K562 (cell line): ENCODE data around the gene MAZ. TPM values are rescaled to one million over a fixed set of nuclear protein-coding genes. Genes with fewer than 3 reads are reported as not detected.
A peak's percentile ranks its signal among the peaks of the same experiment; 100 is the strongest.

Experiments used
- ARID2 ChIP-seq: fragments of 450-650 bp; IDR thresholded peaks from 2 replicates; pipeline ENCODE4 v1.6.1; 2017; ENCODE audit warnings: antibody characterized with exemption, mild to moderate bottlenecking
- BACH1 ChIP-seq: fragments of 200-800 bp; sonication (Bioruptor generic); IDR thresholded peaks from 2 replicates; pipeline ENCODE4 v1.6.1; 2016; ENCODE audit warnings: missing genetic modification characterization, missing compliant biosample characterization
- BRCA1 ChIP-seq, 2 experiments: fragments of 450-650 bp in 1 of 2; sonication (generic) in 1 of 2; formaldehyde crosslinking in 1 of 2; IDR thresholded peaks; 2 replicates each; pipeline versions ENCODE4 v1.5.0 to v1.6.1; 2017 to 2020; ENCODE audit warnings: mild to moderate bottlenecking in 1 of 2, missing genetic modification reagents in 1 of 2
- CHD4 ChIP-seq: fragments of 200-600 bp; sonication (generic); IDR thresholded peaks from 3 replicates; pipeline ENCODE4 v1.6.1; 2012; ENCODE audit warnings: low read depth, mild to moderate bottlenecking, mixed read lengths, low read length, inconsistent platforms; ENCODE audit not compliant: insufficient read depth, insufficient replicate concordance, poor library complexity, severe bottlenecking
- CREB1 ChIP-seq, 2 experiments: sonication (generic) in 1 of 2; formaldehyde crosslinking in 1 of 2; IDR thresholded peaks; 2 replicates each; pipeline versions ENCODE4 v1.6.1 to v1.8.0; 2012 to 2022; ENCODE audit warnings: inconsistent platforms in 1 of 2, mild to moderate bottlenecking in 1 of 2, missing genetic modification reagents in 1 of 2, moderate library complexity in 1 of 2
- DIDO1 ChIP-seq: fragments of 450-650 bp; IDR thresholded peaks from 2 replicates; pipeline ENCODE4 v1.6.1; 2016; ENCODE audit warnings: low read depth, missing biosample characterization, missing genetic modification characterization
- ELF2 ChIP-seq: fragments of 250-450 bp; sonication (Bioruptor Pico); IDR thresholded peaks from 2 replicates; pipeline ENCODE4 v1.5.0; 2021; ENCODE audit warnings: mild to moderate bottlenecking
- FUS ChIP-seq: fragments of 200-400 bp; formaldehyde crosslinking; optimal IDR thresholded peaks from 2 replicates; pipeline ENCODE3; 2017; ENCODE audit warnings: low read depth, low read length
- GABPB1 ChIP-seq: sonication (generic); formaldehyde crosslinking; IDR thresholded peaks from 2 replicates; pipeline ENCODE4 v1.8.0; 2022; ENCODE audit warnings: mild to moderate bottlenecking, missing genetic modification reagents
- KHSRP ChIP-seq: fragments of 450-650 bp; IDR thresholded peaks from 2 replicates; pipeline ENCODE4 v1.6.1; 2017
- NCOA4 ChIP-seq: fragments of 450-650 bp; IDR thresholded peaks from 2 replicates; pipeline ENCODE4 v1.6.1; 2018; ENCODE audit warnings: mild to moderate bottlenecking; ENCODE audit not compliant: partially characterized antibody
- PHTF2 ChIP-seq: fragments of 250-450 bp; sonication (Bioruptor Pico); IDR thresholded peaks from 2 replicates; pipeline ENCODE4 v1.5.0; 2021; ENCODE audit warnings: mild to moderate bottlenecking
- SAFB ChIP-seq: fragments of 200-400 bp; formaldehyde crosslinking; IDR thresholded peaks from 2 replicates; pipeline ENCODE4 v1.6.1; 2017; ENCODE audit warnings: low read depth, low read length, borderline replicate concordance
- SETDB1 ChIP-seq: IDR thresholded peaks from one replicate; pipeline ENCODE4 v1.6.1; 2012; ENCODE audit warnings: low read length, control low read depth, inconsistent platforms
- SLC30A9 ChIP-seq: fragments of 250-450 bp; sonication (Bioruptor Pico); IDR thresholded peaks from 2 replicates; pipeline ENCODE4 v1.8.0; 2022; ENCODE audit warnings: mild to moderate bottlenecking, moderate library complexity
- SMARCA4 ChIP-seq: fragments of 450-650 bp; IDR thresholded peaks from 2 replicates; pipeline ENCODE4 v1.6.1; 2016
- TEAD4 ChIP-seq, 2 experiments: sonication (generic) in 1 of 2; formaldehyde crosslinking in 1 of 2; IDR thresholded peaks; 2 replicates each; pipeline versions ENCODE4 v1.6.1 to v1.8.0; 2012 to 2022; ENCODE audit warnings: borderline replicate concordance in 1 of 2, inconsistent platforms in 1 of 2, low read length in 1 of 2, mild to moderate bottlenecking in 1 of 2, missing genetic modification reagents in 1 of 2
- ZBTB1 ChIP-seq: sonication (generic); formaldehyde crosslinking; IDR thresholded peaks from 2 replicates; pipeline ENCODE4 v1.8.1; 2023; ENCODE audit warnings: missing genetic modification reagents, low read depth, mild to moderate bottlenecking, borderline replicate concordance
- ZNF133 ChIP-seq: fragments of 250-450 bp; sonication (Bioruptor Pico); IDR thresholded peaks from 2 replicates; pipeline ENCODE4 v1.4.0; 2020; ENCODE audit warnings: mild to moderate bottlenecking
- ZNF24 ChIP-seq: fragments of 450-650 bp; IDR thresholded peaks from 2 replicates; pipeline ENCODE4 v1.6.1; 2016
- ZNF324 ChIP-seq: fragments of 250-450 bp; sonication (Bioruptor Pico); IDR thresholded peaks from 2 replicates; pipeline ENCODE4 v1.4.0; 2020; ENCODE audit warnings: mild to moderate bottlenecking
- ZNF41 ChIP-seq: fragments of 250-450 bp; sonication (Bioruptor Pico); conservative IDR thresholded peaks from 2 replicates; pipeline ENCODE4 v1.4.0; 2020; ENCODE audit warnings: mild to moderate bottlenecking
- polyA plus RNA-seq, 8 experiments: library from polyadenylated mRNA; depleted of rRNA in 4 of 8; stranded (reverse) in 5 of 8; unstranded in 3 of 8; fragments of >200 nt; fragmentation: Nextera tagmentation in 2 of 8; fragmentation: Illumina TruSeq in 1 of 8; extraction: Ambion mirVana in 2 of 8; extraction: Trizol in 1 of 8; gene quantifications; 2 replicates each; pipeline versions ENCODE4 v1.2.1 to v1.2.3, GENCODE V29; 2011 to 2014; ENCODE audit warnings: inconsistent platforms in 1 of 8, missing spikeins in 1 of 8
- total RNA-seq, 7 experiments: library from RNA; depleted of rRNA in 6 of 7; stranded (reverse); fragments of >200 nt in 6 of 7; fragmentation: Illumina TruSeq in 2 of 7; extraction: Trizol in 2 of 7; gene quantifications; 2 replicates each; pipeline versions ENCODE4 v1.2.1 to v1.2.3, GENCODE V29; 2011 to 2021; ENCODE audit warnings: low replicate concordance in 1 of 7
- TF ChIP-seq, protein P1 (sequence below): fragments of 150-350 bp; conservative IDR thresholded peaks from 2 replicates; pipeline ENCODE4 v1.6.1; 2014; ENCODE audit warnings: low read length
- TF ChIP-seq, protein P2 (sequence below), 2 experiments: fragments of 450-650 bp in 1 of 2; sonication (generic) in 1 of 2; formaldehyde crosslinking in 1 of 2; IDR thresholded peaks in 1 of 2; conservative IDR thresholded peaks in 1 of 2; 2 replicates each; pipeline versions ENCODE4 v1.6.1 to v1.8.1; 2016 to 2023; ENCODE audit warnings: mild to moderate bottlenecking in 2 of 2, moderate library complexity in 2 of 2, inconsistent platforms in 1 of 2, missing genetic modification reagents in 1 of 2

MAZ gene
- total and polyA plus RNA-seq, 9 of the 15 experiments (the other 6 are each of a cell fraction or from before 2014, with no cell fraction given) = 45.4 to 532 (median 250) TPM

GRCh38 chr16:29815793-29816693 is 9.7 kb downstream of the MAZ start, which contains the start of gene PAGR1 (continued):
- no peak for TF ChIP-seq BRCA1 (IDR thresholded peaks at IDR 0.05)
- TF ChIP-seq BRCA1 (CRISPR knock-in tag; IDR thresholded peaks at IDR 0.05) = no peak
- TF ChIP-seq CHD4 = no peak
- peak; percentile 91 for TF ChIP-seq CREB1 (IDR thresholded peaks at IDR 0.05)
- peak; percentile 95 for TF ChIP-seq CREB1 (CRISPR knock-in tag; IDR thresholded peaks at IDR 0.05)
- no peak for TF ChIP-seq FUS
- no peak for TF ChIP-seq KHSRP
- TF ChIP-seq, protein P1, sequence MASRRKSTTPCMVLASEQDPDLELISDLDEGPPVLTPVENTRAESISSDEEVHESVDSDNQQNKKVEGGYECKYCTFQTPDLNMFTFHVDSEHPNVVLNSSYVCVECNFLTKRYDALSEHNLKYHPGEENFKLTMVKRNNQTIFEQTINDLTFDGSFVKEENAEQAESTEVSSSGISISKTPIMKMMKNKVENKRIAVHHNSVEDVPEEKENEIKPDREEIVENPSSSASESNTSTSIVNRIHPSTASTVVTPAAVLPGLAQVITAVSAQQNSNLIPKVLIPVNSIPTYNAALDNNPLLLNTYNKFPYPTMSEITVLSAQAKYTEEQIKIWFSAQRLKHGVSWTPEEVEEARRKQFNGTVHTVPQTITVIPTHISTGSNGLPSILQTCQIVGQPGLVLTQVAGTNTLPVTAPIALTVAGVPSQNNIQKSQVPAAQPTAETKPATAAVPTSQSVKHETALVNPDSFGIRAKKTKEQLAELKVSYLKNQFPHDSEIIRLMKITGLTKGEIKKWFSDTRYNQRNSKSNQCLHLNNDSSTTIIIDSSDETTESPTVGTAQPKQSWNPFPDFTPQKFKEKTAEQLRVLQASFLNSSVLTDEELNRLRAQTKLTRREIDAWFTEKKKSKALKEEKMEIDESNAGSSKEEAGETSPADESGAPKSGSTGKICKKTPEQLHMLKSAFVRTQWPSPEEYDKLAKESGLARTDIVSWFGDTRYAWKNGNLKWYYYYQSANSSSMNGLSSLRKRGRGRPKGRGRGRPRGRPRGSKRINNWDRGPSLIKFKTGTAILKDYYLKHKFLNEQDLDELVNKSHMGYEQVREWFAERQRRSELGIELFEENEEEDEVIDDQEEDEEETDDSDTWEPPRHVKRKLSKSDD = no peak; the same call in 1 of the 2 replicates
- TF ChIP-seq, protein P2, sequence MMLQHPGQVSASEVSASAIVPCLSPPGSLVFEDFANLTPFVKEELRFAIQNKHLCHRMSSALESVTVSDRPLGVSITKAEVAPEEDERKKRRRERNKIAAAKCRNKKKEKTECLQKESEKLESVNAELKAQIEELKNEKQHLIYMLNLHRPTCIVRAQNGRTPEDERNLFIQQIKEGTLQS (IDR thresholded peaks at IDR 0.05) = no peak
- TF ChIP-seq, protein P2 (CRISPR knock-in tag; conservative IDR thresholded peaks at IDR 0.05) = 0 out of 2 replicates have a peak, but pooled peaks have one; percentile 34
- no peak for TF ChIP-seq BACH1
- TF ChIP-seq SMARCA4 = no peak
- no peak for TF ChIP-seq ELF2 (CRISPR knock-in tag)
- TF ChIP-seq DIDO1 (tag) = peak; percentile 59; the same call in 1 of the 2 replicates
- TF ChIP-seq ARID2 = peak; percentile 76; the same call in 1 of the 2 replicates
- no peak for TF ChIP-seq ZNF41 (CRISPR knock-in tag)
- TF ChIP-seq ZNF324 = peak; percentile 35; the same call in 1 of the 2 replicates
- no peak for TF ChIP-seq SETDB1
- TF ChIP-seq SLC30A9 (CRISPR knock-in tag) = no peak
- no peak for TF ChIP-seq PHTF2 (CRISPR knock-in tag)
- no peak for TF ChIP-seq ZBTB1 (CRISPR knock-in tag)
- TF ChIP-seq SAFB = no peak
- TF ChIP-seq NCOA4 = no peak
- peak; percentile 79 for TF ChIP-seq GABPB1
- peak; percentile 70; the same call in 1 of the 2 replicates for TF ChIP-seq ZNF133 (CRISPR knock-in tag)
- no peak for TF ChIP-seq TEAD4 (IDR thresholded peaks at IDR 0.05; ENCODE audit: low read length)
- no peak for TF ChIP-seq TEAD4 (CRISPR knock-in tag; IDR thresholded peaks at IDR 0.05; ENCODE audit: borderline replicate concordance)
- 0 out of 2 replicates have a peak, but pooled peaks have one; percentile 50 for TF ChIP-seq ZNF24
